Activated T-helper 17 cell treated with anti-CD3 and anti-CD28 coated beads, Interleukin-2, amount 50 U/mL, for 72 hours (primary cell): ENCODE data around the gene EME2. TPM values are rescaled to one million over a fixed set of nuclear protein-coding genes. Genes with fewer than 3 reads are reported as not detected.
"Not testable (repeated sequence)": the region's sequence is repeated elsewhere in the genome, so short reads cannot be mapped to it uniquely, and the experiment has no call there.

ENCODE experiments used
- ATAC-seq: fragments of 150-1000 bp; cut with Tn5 transposase; replicated peaks from 2 replicates; pipeline ENCODE4 v1.10.0; 2021; ENCODE audit warnings: mild to moderate bottlenecking, moderate library complexity
- H3K27ac Mint-ChIP-seq: one replicate; pipeline ENCODE4 v1.8.0; 2022; ENCODE audit warnings: mixed read lengths
- H3K27me3 Mint-ChIP-seq: one replicate; pipeline ENCODE4 v1.8.0; 2022; ENCODE audit warnings: mixed read lengths
- H3K36me3 Mint-ChIP-seq: one replicate; pipeline ENCODE4 v1.8.0; 2022; ENCODE audit warnings: low read depth, mild to moderate bottlenecking, mixed read lengths
- H3K4me1 Mint-ChIP-seq: one replicate; pipeline ENCODE4 v1.8.0; 2022; ENCODE audit warnings: mixed read lengths
- H3K4me3 Mint-ChIP-seq: one replicate; pipeline ENCODE4 v1.8.0; 2022; ENCODE audit warnings: mild to moderate bottlenecking, mixed read lengths
- H3K9me3 Mint-ChIP-seq: one replicate; pipeline ENCODE4 v1.8.0; 2022; ENCODE audit warnings: mixed read lengths
- total RNA-seq, 2 donors: library from RNA; stranded (reverse); gene quantifications; one replicate each; pipeline ENCODE4 v1.2.3, GENCODE V29; 2022

The EME2 gene
- total RNA-seq, 2 donors from 2014 or later = 37.6 to 39.6 TPM

DNA sequence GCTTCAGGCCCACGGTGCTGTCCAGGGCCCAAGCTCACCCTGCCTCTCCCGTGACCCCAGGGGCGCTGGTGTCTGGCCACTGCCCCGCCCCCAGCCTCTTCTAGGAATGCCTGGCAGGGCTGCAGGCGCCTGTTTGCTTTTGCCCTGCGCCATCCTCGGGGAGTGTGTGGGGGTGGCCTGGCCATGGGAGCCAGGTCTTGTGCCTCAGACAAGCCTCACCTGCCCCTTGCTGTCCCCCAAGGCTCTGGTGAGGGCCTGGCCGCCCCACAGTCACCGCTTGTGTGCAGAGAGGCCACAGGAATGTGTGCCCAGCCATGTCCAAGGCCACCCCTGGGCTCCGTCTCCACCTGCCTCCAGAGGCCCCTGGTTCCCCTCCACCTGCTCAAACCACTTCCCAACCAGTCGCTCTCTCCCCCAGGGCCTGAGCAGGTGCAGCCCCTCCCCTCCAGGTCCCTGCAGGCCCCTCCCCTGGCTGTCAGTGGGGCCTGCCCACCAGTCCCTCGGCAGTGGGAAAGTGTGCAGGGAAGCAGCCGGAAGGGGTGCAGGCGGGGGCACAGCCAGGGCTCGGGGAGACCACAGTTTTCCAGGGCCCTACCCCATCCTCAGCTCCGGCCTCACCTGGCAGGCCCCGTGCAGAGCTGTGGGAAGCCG, 21.7 kb downstream of the EME2 start:
- Mint-ChIP-seq H3K27ac (no peak overlapping the region), H3K4me1 (no peaks in the 10 kb centered on the region), H3K27me3 (no peaks in the 10 kb centered on the region), H3K36me3 (no peaks in the 10 kb centered on the region), H3K4me3 (no peak overlapping the region), H3K9me3 (peaks cover 4% of the 10 kb centered on the region)
- ATAC-seq = no peak

DNA sequence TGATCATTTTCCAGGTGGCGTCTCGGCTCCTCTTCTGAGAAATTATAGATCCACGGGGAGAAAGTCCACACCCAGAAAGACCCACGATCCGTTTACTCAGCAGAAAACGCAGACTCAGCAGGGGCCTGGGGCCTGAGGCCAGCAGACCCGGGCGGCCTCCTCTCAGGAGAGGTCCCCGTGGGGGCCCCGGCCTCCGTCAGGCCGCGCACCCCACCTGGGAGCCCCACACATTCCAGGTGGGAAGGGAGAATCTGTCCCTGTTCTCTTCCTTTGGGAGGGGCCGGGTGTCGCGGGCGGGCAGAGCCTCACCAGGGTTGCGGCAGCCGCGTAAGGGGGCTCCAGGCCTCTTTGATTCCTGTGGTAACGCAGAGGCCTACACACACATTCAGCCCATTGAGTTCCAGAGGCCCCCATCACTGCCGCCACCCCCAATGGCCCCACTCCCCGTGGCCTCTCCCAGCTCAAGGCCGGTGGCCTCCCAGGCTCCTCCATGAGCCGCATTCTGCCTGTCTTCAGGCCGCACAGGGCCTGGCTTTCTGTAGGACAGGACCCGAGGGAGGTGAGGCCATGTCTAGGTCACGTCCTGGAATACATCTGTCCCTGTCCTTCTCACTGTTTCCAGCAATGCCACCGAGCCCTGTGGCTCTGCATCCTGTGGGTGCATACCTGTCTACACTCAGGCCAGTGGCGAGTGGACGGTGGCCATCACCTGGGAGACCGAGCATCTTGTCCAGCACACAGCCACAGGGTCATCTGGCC, 22.5 kb downstream of the EME2 start:
- Mint-ChIP-seq H3K36me3 (no peaks in the 10 kb centered on the region), H3K4me3 (no peak overlapping the region), H3K4me1 (no peaks in the 10 kb centered on the region), H3K27me3 (no peaks in the 10 kb centered on the region), H3K9me3 (peaks cover 8% of the 10 kb centered on the region), H3K27ac (no peak overlapping the region)
- ATAC-seq = no peak

DNA sequence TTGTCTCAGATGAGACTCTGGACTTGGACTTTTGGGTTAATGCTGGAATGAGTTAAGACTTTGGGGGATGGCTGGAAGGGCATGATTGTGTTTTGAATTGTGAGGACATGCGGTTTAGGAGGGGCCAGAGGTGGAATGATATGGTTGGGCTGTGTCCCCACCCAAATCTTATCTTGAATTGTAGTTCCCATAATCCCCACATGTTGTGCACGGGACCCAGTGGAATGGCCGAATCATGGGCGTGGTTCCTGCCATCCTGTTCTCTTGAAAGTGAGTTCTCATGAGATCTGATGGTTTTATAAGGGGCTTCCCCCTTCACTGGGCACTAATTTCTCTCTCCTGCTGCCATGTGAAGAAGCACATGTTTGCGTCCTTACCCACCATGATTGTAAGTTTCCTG, 26.7 kb downstream of the EME2 start:
- H3K4me1 Mint-ChIP-seq, H3K36me3 Mint-ChIP-seq, H3K9me3 Mint-ChIP-seq, H3K27ac Mint-ChIP-seq, ATAC-seq, H3K27me3 Mint-ChIP-seq, H3K4me3 Mint-ChIP-seq: not testable (repeated sequence)

DNA sequence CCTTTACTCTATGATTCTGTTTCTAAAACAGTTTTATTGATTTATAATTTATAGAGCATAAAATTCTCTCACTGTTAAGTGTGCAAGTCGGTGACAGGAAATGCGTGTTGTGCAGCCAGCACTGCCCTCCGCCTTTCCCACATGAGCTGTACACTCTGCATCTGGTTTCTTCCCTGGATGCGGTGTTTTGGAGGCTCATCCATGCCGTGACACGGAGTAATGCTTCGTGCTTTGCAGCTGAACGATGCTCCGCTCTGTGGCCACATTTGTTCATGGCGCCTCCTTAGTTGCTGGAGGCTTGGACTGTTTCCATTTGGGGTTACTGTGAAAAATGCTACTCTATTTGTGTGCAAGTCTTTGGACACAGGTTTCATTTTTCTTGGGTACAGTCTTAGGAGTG, 28.1 kb downstream of the EME2 start:
- Mint-ChIP-seq H3K27me3 (no peaks in the 10 kb centered on the region), H3K27ac (no peak overlapping the region), H3K4me3 (no peak overlapping the region), H3K9me3 (peaks cover 8% of the 10 kb centered on the region), H3K36me3 (peaks cover 9% of the 10 kb centered on the region), H3K4me1 (no peaks in the 10 kb centered on the region)
- no peak for ATAC-seq

DNA sequence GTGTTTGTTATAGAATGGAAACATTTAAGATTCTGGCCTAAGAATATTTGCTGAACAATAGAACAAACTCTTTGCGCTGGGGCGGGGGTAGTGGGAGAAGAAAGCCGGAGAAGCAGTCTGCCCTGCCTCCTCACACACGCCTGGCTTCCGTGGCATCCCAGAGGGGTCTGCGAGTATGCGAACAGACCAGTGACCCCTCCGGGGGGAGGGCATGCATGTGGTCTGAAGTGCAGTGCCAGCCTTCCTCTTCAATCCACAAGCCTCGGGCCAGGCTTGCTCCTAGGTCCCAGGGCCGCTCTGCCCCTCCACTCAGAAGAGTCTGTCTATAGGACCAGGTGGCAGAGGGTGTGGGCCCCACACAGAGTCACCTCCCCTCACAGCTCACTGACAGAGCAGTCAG, 35.0 kb downstream of the EME2 start:
- no peaks in the 10 kb centered on the region for H3K4me1 Mint-ChIP-seq
- H3K4me3 Mint-ChIP-seq = no peak overlapping the region

DNA sequence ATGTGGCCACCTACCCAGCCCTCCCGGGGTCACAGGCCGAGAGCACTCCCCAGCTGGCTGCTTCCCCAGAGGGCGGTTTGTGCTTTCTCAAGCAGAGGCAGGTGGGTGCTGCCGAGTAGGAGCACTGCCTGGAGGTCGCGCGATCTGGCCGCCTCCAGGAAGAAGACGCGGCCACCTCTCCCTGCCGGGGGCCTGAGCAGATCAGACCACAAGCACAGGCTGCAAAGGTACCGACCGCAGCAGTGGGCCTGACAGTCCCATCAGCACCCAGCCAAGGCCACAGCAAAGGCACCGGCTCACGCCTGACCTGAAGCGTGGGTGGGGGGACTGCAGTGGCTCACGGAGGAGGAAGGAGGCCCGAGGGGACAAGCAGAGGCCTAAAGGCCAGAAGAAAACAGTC, 36.1 kb downstream of the EME2 start:
- H3K27ac Mint-ChIP-seq = no peak overlapping the region
- no peak overlapping the region for H3K4me3 Mint-ChIP-seq
- H3K27me3 Mint-ChIP-seq = no peaks in the 10 kb centered on the region
- peaks cover 8% of the 10 kb centered on the region for H3K4me1 Mint-ChIP-seq
- H3K36me3 Mint-ChIP-seq = peaks cover 47% of the 10 kb centered on the region
- no peak for ATAC-seq
- no peaks in the 10 kb centered on the region for H3K9me3 Mint-ChIP-seq

More for the DNA sequence above, 35.0 kb downstream of the EME2 start:
- no peak for ATAC-seq
- no peak overlapping the region for H3K27ac Mint-ChIP-seq
- no peaks in the 10 kb centered on the region for H3K27me3 Mint-ChIP-seq
- no peaks in the 10 kb centered on the region for H3K9me3 Mint-ChIP-seq
- H3K36me3 Mint-ChIP-seq = peaks cover 43% of the 10 kb centered on the region

DNA sequence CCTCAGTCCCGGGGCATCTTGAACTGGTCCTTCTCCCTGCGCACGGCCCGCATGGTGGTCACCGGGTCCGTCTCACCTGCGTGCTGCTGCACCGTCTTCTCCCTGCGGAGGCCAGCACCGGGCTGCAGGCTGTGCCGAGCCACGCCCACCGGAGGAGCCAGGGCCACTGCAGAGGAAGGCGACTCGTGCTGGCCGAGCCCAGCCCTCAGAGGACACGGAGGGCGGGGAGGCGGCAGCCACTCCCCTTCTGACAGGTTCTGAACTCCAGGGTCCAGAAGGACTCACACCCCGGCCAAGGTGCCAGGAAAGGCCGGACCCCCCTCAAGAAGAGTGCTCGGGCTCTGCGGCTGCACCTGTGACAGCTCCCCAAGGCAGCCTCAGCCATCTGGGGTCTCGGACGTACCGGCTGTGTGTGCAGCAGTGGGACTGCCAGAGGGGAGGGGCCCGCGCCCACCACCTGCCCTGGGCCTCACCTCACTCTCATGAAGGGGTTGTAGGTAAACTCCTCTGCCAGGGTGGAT, 36.7 kb downstream of the EME2 start:
- no peak for ATAC-seq
- peaks cover 53% of the 10 kb centered on the region for H3K36me3 Mint-ChIP-seq
- no peak overlapping the region for H3K27ac Mint-ChIP-seq
- no peaks in the 10 kb centered on the region for H3K9me3 Mint-ChIP-seq
- peaks cover 9% of the 10 kb centered on the region for H3K4me1 Mint-ChIP-seq
- H3K4me3 Mint-ChIP-seq = no peak overlapping the region
- H3K27me3 Mint-ChIP-seq = no peaks in the 10 kb centered on the region

DNA sequence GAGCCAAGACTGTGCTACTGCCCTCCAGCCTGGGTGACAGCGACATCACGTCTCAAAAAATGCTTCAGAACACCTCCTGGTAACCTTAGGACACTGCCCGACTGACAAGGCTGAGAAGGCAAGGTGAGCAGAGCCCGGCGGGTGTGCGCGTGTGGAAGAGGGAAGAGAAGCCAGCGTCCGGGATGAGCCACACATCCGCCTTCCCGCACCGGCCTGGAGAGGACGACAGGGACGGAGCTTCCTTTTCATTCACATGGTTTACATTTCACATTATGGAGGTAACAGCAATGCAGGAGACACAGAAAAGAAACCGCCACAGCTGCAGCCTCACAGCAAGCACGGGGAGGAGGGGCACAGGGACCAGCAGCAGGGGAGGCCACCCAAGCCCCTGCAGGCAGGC, 37.5 kb downstream of the EME2 start:
- Mint-ChIP-seq H3K9me3 (no peaks in the 10 kb centered on the region), H3K27me3 (no peaks in the 10 kb centered on the region), H3K4me3 (no peak overlapping the region), H3K4me1 (peaks cover 9% of the 10 kb centered on the region), H3K27ac (no peak overlapping the region), H3K36me3 (peaks cover 52% of the 10 kb centered on the region)
- ATAC-seq = no peak

DNA sequence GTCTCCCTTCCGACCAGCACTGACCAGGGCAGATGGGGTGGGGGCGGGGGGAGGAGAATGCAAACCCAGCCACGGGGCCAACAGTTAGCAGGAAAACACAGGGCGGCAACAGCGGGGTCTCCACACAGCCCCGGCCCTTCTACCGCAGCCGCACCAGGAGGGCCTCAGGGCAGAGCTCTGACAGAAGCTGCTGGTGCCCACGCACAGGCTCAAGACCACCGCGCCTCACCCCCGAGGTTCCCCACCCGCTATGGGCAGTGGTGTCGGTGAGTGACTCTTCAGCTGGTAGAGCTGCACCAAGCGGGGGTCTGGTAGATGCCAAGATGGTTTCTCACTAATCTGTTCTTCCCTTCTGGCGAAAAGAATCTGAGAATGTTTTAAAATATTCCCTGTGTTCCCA, 37.9 kb downstream of the EME2 start:
- Mint-ChIP-seq H3K9me3 (no peaks in the 10 kb centered on the region), H3K27me3 (no peaks in the 10 kb centered on the region), H3K4me1 (peaks cover 9% of the 10 kb centered on the region), H3K27ac (no peak overlapping the region), H3K36me3 (peaks cover 52% of the 10 kb centered on the region), H3K4me3 (no peak overlapping the region)
- no peak for ATAC-seq

DNA sequence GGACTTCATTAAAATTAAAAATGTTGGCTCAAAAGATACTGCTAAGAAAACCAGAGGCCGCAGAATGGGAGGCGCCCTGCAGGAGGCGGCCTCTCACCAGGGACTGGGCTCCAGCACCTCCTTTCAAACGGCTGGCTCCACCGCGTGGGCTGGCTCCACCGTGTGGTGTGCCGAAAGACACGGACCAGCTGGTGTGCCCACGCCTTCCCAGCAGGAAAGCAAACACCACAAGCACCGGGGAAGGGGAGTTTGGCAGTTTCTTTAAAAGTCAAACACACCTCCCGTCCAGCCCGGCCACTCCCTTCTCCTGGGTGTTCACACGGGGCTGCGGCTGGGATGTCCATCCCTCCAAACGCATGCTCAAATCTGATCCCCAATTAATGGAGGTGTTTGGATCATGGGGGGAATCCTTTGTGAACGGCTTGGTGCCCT, 40.1 kb downstream of the EME2 start:
- Mint-ChIP-seq H3K27ac (peak overlapping the region; percentile 77), H3K4me3 (peak overlapping the region; percentile 20)

DNA sequence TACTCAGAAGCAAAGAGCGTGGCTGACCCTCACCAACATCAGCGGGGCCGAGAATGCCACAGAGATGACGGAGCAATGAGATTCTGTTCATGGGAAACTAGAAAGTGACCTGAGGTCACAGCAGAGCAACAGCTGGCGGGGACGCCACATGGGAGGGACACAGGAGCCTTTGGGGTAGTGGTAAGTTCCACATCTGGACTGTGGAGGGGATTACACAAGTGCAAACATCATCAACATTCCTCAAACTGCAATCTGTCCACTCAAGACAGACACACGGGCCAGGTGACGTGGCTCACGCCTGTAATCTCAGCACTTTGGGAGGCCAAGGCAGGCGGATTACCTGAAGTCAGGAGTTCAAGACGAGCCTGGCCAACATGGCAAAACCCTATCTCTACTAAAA, 42.9 kb downstream of the EME2 start:
- no peak for ATAC-seq
- H3K9me3 Mint-ChIP-seq = no peaks in the 10 kb centered on the region
- peaks cover 30% of the 10 kb centered on the region for H3K36me3 Mint-ChIP-seq
- H3K27me3 Mint-ChIP-seq = no peaks in the 10 kb centered on the region
- H3K4me1 Mint-ChIP-seq = peaks cover 9% of the 10 kb centered on the region
- H3K4me3 Mint-ChIP-seq = no peak overlapping the region
- H3K27ac Mint-ChIP-seq = no peak overlapping the region

More for the DNA sequence above, 40.1 kb downstream of the EME2 start:
- Mint-ChIP-seq H3K9me3 (no peaks in the 10 kb centered on the region), H3K27me3 (no peaks in the 10 kb centered on the region), H3K4me1 (peaks cover 9% of the 10 kb centered on the region), H3K36me3 (peaks cover 41% of the 10 kb centered on the region)
- peak; percentile 96 for ATAC-seq

DNA sequence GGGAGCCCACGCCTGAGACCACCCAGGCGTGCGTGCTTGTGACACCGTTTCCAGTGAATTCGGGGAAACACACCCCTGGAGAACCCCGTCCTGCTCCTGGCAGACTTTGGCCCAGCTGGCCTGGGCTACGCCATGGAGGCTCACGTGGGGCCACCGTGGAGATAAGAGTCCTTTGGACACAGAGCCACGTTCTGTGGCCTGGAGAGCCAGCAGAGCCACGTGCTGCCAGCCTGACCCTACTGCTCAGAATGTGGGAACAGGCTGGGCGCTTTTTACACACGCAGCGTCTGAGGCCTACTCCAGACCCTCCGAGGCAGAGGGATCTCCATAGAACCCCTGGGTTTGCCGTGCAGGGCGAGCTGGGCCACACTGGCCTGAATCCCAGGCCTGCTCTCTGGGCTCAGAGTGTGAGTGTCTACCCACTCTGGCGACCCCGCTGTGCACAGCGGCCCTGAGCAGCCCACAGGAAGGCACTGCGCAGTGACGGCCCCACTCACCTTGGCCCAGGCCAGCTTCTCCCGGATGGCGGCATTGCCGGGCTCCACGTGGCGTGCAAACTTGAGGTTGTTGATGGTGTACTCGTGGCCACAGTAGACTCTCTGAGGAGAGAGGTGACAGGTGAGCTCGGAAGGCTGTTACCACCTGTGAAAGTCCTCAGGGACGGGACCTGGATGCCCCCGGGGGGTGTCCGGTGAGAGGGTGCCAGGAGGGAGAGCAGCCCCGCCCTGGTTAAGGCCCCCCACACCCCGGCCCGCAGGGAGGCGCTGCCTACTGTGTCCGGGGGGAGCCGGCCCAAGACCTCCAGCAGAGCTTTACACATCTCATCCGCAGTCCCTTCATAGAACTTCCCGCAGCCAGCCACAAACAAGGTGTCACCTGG, 44.0 kb downstream of the EME2 start:
- H3K4me1 Mint-ChIP-seq = peaks cover 9% of the 10 kb centered on the region
- no peak overlapping the region for H3K27ac Mint-ChIP-seq
- H3K36me3 Mint-ChIP-seq = peaks cover 30% of the 10 kb centered on the region
- H3K27me3 Mint-ChIP-seq = no peaks in the 10 kb centered on the region
- H3K4me3 Mint-ChIP-seq = no peak overlapping the region
- no peaks in the 10 kb centered on the region for H3K9me3 Mint-ChIP-seq
- ATAC-seq = no peak

DNA sequence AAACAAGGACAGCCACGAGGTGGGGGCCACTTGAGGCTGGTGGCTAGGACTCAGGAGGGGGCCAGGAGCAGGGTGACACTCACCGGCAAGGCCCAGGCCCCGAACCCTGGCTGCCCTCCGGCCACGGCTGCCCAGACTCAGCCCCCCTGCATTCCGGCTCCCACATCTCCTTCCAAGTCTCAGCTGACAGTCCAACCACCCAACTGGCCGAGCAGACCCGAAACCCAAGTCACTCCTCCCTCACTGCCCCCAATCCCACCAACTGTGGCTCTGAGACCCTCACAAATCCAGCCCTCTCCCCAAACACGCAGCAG, 44.6 kb downstream of the EME2 start:
- no peaks in the 10 kb centered on the region for H3K27me3 Mint-ChIP-seq
- ATAC-seq = no peak
- H3K27ac Mint-ChIP-seq = no peak overlapping the region
- H3K4me1 Mint-ChIP-seq = peaks cover 9% of the 10 kb centered on the region
- peaks cover 30% of the 10 kb centered on the region for H3K36me3 Mint-ChIP-seq
- H3K9me3 Mint-ChIP-seq = no peaks in the 10 kb centered on the region
- H3K4me3 Mint-ChIP-seq = no peak overlapping the region

DNA sequence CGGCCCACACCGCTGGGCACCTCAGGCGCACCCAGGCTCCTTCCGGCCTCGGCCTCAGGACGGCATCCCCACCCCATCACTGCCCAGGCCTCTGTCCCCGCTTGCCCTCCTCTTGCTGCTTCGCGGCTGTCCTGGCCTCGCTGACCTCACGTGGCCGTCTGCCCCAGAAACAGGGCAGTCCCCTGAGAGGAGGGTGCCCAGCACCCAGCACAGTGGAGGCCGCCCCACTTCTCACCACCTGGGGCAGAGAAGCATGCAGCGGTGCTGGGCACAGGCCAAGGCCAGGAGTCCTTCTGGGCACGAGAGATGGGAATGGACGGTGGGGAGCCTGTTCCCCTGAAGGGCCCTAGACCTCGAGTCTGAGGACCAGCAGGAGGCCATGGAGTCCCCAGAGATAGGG, 45.1 kb downstream of the EME2 start:
- Mint-ChIP-seq H3K4me1 (peaks cover 9% of the 10 kb centered on the region), H3K27me3 (no peaks in the 10 kb centered on the region), H3K27ac (no peak overlapping the region), H3K36me3 (peaks cover 30% of the 10 kb centered on the region), H3K4me3 (no peak overlapping the region), H3K9me3 (no peaks in the 10 kb centered on the region)
- no peak for ATAC-seq
